CD4-positive, alpha-beta memory T cell (primary cell): ENCODE results near the gene PREX1. TPM values are rescaled to one million over a fixed set of nuclear protein-coding genes. Genes with fewer than 3 reads are reported as not detected.
"Not testable (repeated sequence)": the region's sequence is repeated elsewhere in the genome, so short reads cannot be mapped to it uniquely, and the experiment has no call there.

Source experiments
- CTCF ChIA-PET: fragments of 350-600 bp; sonication (Branson Sonifier 250); formaldehyde crosslinking; loops from one replicate; lab custom pipeline; 2021; ENCODE audit warnings: inconsistent platforms; ENCODE audit not compliant: partially characterized antibody; lab: Charles Lee
- POLR2A ChIA-PET: fragments of 350-600 bp; sonication (Branson Sonifier 250); formaldehyde crosslinking; loops from one replicate; lab custom pipeline; 2021; ENCODE audit not compliant: partially characterized antibody; lab: Charles Lee
- DNase-seq, 5 donors: peaks; one replicate each; pipeline versions ENCODE4 v3.0.0 to v3.0.0-alpha.2; 2020 to 2022; ENCODE audit warnings: mixed read lengths in 1 of 5
- H3K27ac ChIP-seq: one replicate; pipeline ENCODE4 v1.7.0; 2013; ENCODE audit warnings: low read depth, low read length
- H3K27me3 ChIP-seq: 2 replicates; pipeline ENCODE4 v1.7.0; 2013; ENCODE audit warnings: mild to moderate bottlenecking, low read length, moderate library complexity; ENCODE audit not compliant: insufficient read depth
- H3K36me3 ChIP-seq: 2 replicates; pipeline ENCODE4 v1.7.0; 2013; ENCODE audit warnings: mild to moderate bottlenecking, low read length, moderate library complexity; ENCODE audit not compliant: insufficient read depth
- H3K4me1 ChIP-seq: 2 replicates; pipeline ENCODE4 v1.7.0; 2013; ENCODE audit warnings: mild to moderate bottlenecking, low read length, moderate library complexity; ENCODE audit not compliant: insufficient read depth
- H3K4me3 ChIP-seq, 2 donors: one replicate each; pipeline ENCODE4 v1.7.0; 2013; ENCODE audit warnings: low read length in 2 of 2, mild to moderate bottlenecking in 1 of 2
- H3K9me3 ChIP-seq, 2 donors: one replicate each; pipeline ENCODE4 v1.7.0; 2013; ENCODE audit warnings: low read length in 2 of 2, control low read depth in 1 of 2; ENCODE audit not compliant: control insufficient read depth in 1 of 2
- H3K27ac Mint-ChIP-seq, 7 donors: one replicate each; pipeline ENCODE4 v1.8.0; 2020 to 2021; ENCODE audit warnings: mixed read lengths in 7 of 7, mild to moderate bottlenecking in 6 of 7, inconsistent platforms in 3 of 7, moderate library complexity in 3 of 7
- H3K27me3 Mint-ChIP-seq, 2 donors: one replicate each; pipeline ENCODE4 v1.8.0; 2020 to 2021; ENCODE audit warnings: mixed read lengths in 2 of 2
- H3K36me3 Mint-ChIP-seq, 2 donors: one replicate each; pipeline ENCODE4 v1.8.0; 2020 to 2021; ENCODE audit warnings: mixed read lengths in 2 of 2, inconsistent platforms in 1 of 2, mild to moderate bottlenecking in 1 of 2
- H3K4me1 Mint-ChIP-seq, 4 donors: one replicate each; pipeline ENCODE4 v1.8.0; 2020 to 2021; ENCODE audit warnings: mixed read lengths in 4 of 4, mild to moderate bottlenecking in 1 of 4
- H3K4me3 Mint-ChIP-seq, 8 donors: one replicate each; pipeline ENCODE4 v1.8.0; 2020 to 2021; ENCODE audit warnings: mixed read lengths in 8 of 8, mild to moderate bottlenecking in 7 of 8, moderate library complexity in 6 of 8, inconsistent platforms in 3 of 8
- H3K9me3 Mint-ChIP-seq, 8 donors: one replicate each; pipeline ENCODE4 v1.8.0; 2020 to 2021; ENCODE audit warnings: mixed read lengths in 8 of 8, mild to moderate bottlenecking in 5 of 8, inconsistent platforms in 3 of 8, moderate library complexity in 1 of 8
- intact Hi-C: fragments of 100-400 bp; cut with micrococcal nuclease; formaldehyde crosslinking; loops from one replicate; pipeline ENCODE4 v1.15.1; 2023
- polyA plus RNA-seq, 2 donors: library from polyadenylated mRNA; unstranded; fragments of 300-500 nt; fragmentation: Illumina TruSeq; gene quantifications; one replicate each; pipeline ENCODE4 v1.2.3, GENCODE V29; 2021
- total RNA-seq, 2 experiments: library from RNA; stranded (reverse); gene quantifications; one replicate each; pipeline ENCODE4 v1.2.3, GENCODE V29; 2021

Gene PREX1
- total RNA-seq (100 to 1,000 TPM; 164 to 165 TPM), polyA plus RNA-seq (10 to 100 TPM; 10.6 to 79.6 TPM)

- Histone ChIP-seq H3K36me3 (no peaks in the 10 kb centered on the region), H3K9me3 (no peaks in the 10 kb centered on the region), H3K4me3 (peak within 1 kb of the TSS; percentile 90 to 92), H3K27ac (peak within 1 kb of the TSS; percentile 75), H3K4me1 (peaks cover 31% of the 10 kb centered on the region), H3K27me3 (no peaks in the 10 kb centered on the region)
- peak; percentile 82 to 89 (median 86) for DNase-seq
- Mint-ChIP-seq H3K27ac (peak within 1 kb of the TSS; percentile 82 to 98 (median 95)), H3K27me3 (no peaks in the 10 kb centered on the region), H3K4me3 (peak within 1 kb of the TSS; percentile 93 to 99 (median 98)), H3K4me1 (peaks cover 9 to 26% (median 17%) of the 10 kb centered on the region in 4 donors), H3K9me3 (no peaks in the 10 kb centered on the region), H3K36me3 (peaks cover 0 to 13% of the 10 kb centered on the region in 2 donors)
- ChIA-PET CTCF (interaction anchor here (1.1 kb wide), 1 partner anchor 77 kb away, joined by 3 read pairs; no protein-coding TSS in a partner anchor), POLR2A (interaction anchor here (0.6 to 5.0 kb wide), 26 partner anchors 10 to 170 kb away, joined by 3 to 65 read pairs (median 4); partner anchors contain the start of gene ARFGEF2)
- intact Hi-C loops, result loop anchor here (1.0 to 10.0 kb wide), 6 partner anchors 15 to 217 kb away; partner anchors contain the start of gene CSE1L
Observed at GRCh38 chr20:48827855-48828733, at the start of gene PREX1. PREX1 (minus strand) TSS chr20:48827999; CDS start chr20:48827860, 139 bp downstream.

- no peaks in the 10 kb centered on the region for H3K36me3 ChIP-seq
- ChIA-PET POLR2A (interaction anchor here (0.8 to 0.9 kb wide), 3 partner anchors 58 to 220 kb away, joined by 3 to 4 read pairs (median 3); no protein-coding TSS in a partner anchor), CTCF (interaction anchor here (0.7 to 10.1 kb wide), 35 partner anchors 9 to 505 kb away, joined by 3 to 126 read pairs (median 4); no protein-coding TSS in a partner anchor)
- no peak overlapping the region for H3K4me3 ChIP-seq
- Mint-ChIP-seq H3K9me3 (no peaks in the 10 kb centered on the region), H3K27ac (peak overlapping the region in 1 of 7 donors; percentile 64), H3K27me3 (no peaks in the 10 kb centered on the region), H3K4me1 (peaks cover 5 to 10% (median 8%) of the 10 kb centered on the region in 4 donors), H3K36me3 (no peaks in the 10 kb centered on the region), H3K4me3 (no peak overlapping the region)
- DNase-seq, result peak in 2 of 5 donors; percentile 31 to 46
- H3K4me1 ChIP-seq, result peaks cover 7% of the 10 kb centered on the region
- H3K9me3 ChIP-seq, result no peaks in the 10 kb centered on the region
- intact Hi-C loops, result no loop called here
- no peaks in the 10 kb centered on the region for H3K27me3 ChIP-seq
- H3K27ac ChIP-seq, result no peak overlapping the region
Observed at GRCh38 chr20:48877304-48877703, 49.5 kb upstream of the PREX1 start.

- Histone ChIP-seq H3K9me3 (no peaks in the 10 kb centered on the region), H3K27ac (no peak overlapping the region), H3K4me1 (peaks cover 7% of the 10 kb centered on the region), H3K4me3 (no peak overlapping the region), H3K36me3 (no peaks in the 10 kb centered on the region), H3K27me3 (no peaks in the 10 kb centered on the region)
- Mint-ChIP-seq H3K4me1 (peaks cover 9 to 13% (median 9%) of the 10 kb centered on the region in 4 donors), H3K4me3 (no peak overlapping the region), H3K27me3 (no peaks in the 10 kb centered on the region), H3K36me3 (no peaks in the 10 kb centered on the region), H3K9me3 (no peaks in the 10 kb centered on the region), H3K27ac (peak overlapping the region in 2 of 7 donors; percentile 32 to 34)
- CTCF ChIA-PET, result interaction anchor here (0.8 to 10.1 kb wide), 8 partner anchors 29 to 216 kb away, joined by 3 to 126 read pairs (median 4); no protein-coding TSS in a partner anchor
- POLR2A ChIA-PET, result no interaction called here
- DNase-seq, result no peak
- intact Hi-C loops, result no loop called here
Observed at GRCh38 chr20:48875914-48876240, 48.1 kb upstream of the PREX1 start.

- Histone ChIP-seq H3K36me3 (no peaks in the 10 kb centered on the region), H3K9me3 (no peaks in the 10 kb centered on the region), H3K4me1 (peaks cover 7% of the 10 kb centered on the region), H3K4me3 (no peak overlapping the region), H3K27me3 (no peaks in the 10 kb centered on the region), H3K27ac (no peak overlapping the region)
- ChIA-PET POLR2A (interaction anchor here (0.7 kb wide), 1 partner anchor 48 kb away, joined by 3 read pairs; no protein-coding TSS in a partner anchor), CTCF (interaction anchor here (1.3 to 10.1 kb wide), 4 partner anchors 10 to 216 kb away, joined by 4 to 126 read pairs (median 10); no protein-coding TSS in a partner anchor)
- H3K4me1 Mint-ChIP-seq, result peaks cover 9 to 13% (median 9%) of the 10 kb centered on the region in 4 donors
- DNase-seq, result no peak
- peak overlapping the region in 4 of 7 donors; percentile 31 to 57 (median 33) for H3K27ac Mint-ChIP-seq
- no peaks in the 10 kb centered on the region for H3K36me3 Mint-ChIP-seq
- intact Hi-C loops, result no loop called here
- H3K27me3 Mint-ChIP-seq, result no peaks in the 10 kb centered on the region
- no peaks in the 10 kb centered on the region for H3K9me3 Mint-ChIP-seq
- H3K4me3 Mint-ChIP-seq, result no peak overlapping the region
Observed at GRCh38 chr20:48875233-48875913, 47.6 kb upstream of the PREX1 start.

GRCh38 chr20:48869442-48869841, 41.6 kb upstream of the PREX1 start:
- POLR2A ChIA-PET, H3K9me3 Mint-ChIP-seq, CTCF ChIA-PET, DNase-seq, H3K36me3 Mint-ChIP-seq, H3K27ac ChIP-seq, H3K4me1 ChIP-seq, H3K4me1 Mint-ChIP-seq, H3K27me3 ChIP-seq, H3K27me3 Mint-ChIP-seq, H3K36me3 ChIP-seq, intact Hi-C loops, H3K4me3 ChIP-seq, H3K4me3 Mint-ChIP-seq, H3K27ac Mint-ChIP-seq, H3K9me3 ChIP-seq: not testable (repeated sequence)

- Mint-ChIP-seq H3K4me1 (peaks cover 2 to 5% (median 3%) of the 10 kb centered on the region in 4 donors), H3K27me3 (peaks cover 0 to 2% of the 10 kb centered on the region in 2 donors), H3K4me3 (no peak overlapping the region), H3K36me3 (no peaks in the 10 kb centered on the region), H3K9me3 (peaks cover 0 to 2% (median 0%) of the 10 kb centered on the region in 8 donors), H3K27ac (no peak overlapping the region)
- CTCF ChIA-PET, result interaction anchor here (1.3 kb wide), 1 partner anchor 38 kb away, joined by 4 read pairs; no protein-coding TSS in a partner anchor
- DNase-seq, result no peak
- H3K4me1 ChIP-seq, result peaks cover 3% of the 10 kb centered on the region
- no peak overlapping the region for H3K27ac ChIP-seq
- intact Hi-C loops, result no loop called here
- POLR2A ChIA-PET, result no interaction called here
- H3K27me3 ChIP-seq, result no peaks in the 10 kb centered on the region
- H3K9me3 ChIP-seq, result no peaks in the 10 kb centered on the region
- H3K36me3 ChIP-seq, result no peaks in the 10 kb centered on the region
- no peak overlapping the region for H3K4me3 ChIP-seq
Observed at GRCh38 chr20:48866936-48867335, 39.1 kb upstream of the PREX1 start.
